Measurements from ENCODE around the gene DEFB121. TPM values are rescaled to one million over a fixed set of nuclear protein-coding genes. Genes with fewer than 3 reads are reported as not detected.
"Not testable (repeated sequence)": the region's sequence is repeated elsewhere in the genome, so short reads cannot be mapped to it uniquely, and the experiment has no call there.

DEFB121 gene
- not detected in 2 replicates for total RNA-seq

GRCh38 chr20:31406115-31406514, at the start of gene DEFB121:
DEFB121 (minus strand) TSS chr20:31406215; CDS start chr20:31406152, 63 bp downstream.
- no peak for DNase-seq

GRCh38 chr20:31454361-31454760, 48.3 kb upstream of the DEFB121 start:
- DNase-seq, result no peak

DNA sequence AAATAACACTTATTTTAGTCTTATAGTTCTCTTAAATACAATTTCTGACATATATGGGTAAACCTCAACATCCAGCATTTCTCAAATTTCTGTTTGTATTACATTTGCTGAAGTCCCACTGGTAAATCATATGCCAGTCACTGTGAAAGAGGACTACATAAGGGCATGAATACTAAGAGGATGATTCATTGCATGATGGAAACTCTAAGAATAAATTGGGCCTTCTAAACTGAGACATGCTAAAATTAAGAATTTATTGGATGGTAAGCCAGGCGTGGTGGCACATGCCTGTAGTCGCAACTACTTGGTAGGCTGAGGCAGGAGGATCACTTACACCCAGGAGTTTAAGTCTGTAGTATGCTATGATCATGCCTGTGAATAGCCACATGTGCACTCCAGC, 46.6 kb upstream of the DEFB121 start:
- DNase-seq, result no peak

DNA sequence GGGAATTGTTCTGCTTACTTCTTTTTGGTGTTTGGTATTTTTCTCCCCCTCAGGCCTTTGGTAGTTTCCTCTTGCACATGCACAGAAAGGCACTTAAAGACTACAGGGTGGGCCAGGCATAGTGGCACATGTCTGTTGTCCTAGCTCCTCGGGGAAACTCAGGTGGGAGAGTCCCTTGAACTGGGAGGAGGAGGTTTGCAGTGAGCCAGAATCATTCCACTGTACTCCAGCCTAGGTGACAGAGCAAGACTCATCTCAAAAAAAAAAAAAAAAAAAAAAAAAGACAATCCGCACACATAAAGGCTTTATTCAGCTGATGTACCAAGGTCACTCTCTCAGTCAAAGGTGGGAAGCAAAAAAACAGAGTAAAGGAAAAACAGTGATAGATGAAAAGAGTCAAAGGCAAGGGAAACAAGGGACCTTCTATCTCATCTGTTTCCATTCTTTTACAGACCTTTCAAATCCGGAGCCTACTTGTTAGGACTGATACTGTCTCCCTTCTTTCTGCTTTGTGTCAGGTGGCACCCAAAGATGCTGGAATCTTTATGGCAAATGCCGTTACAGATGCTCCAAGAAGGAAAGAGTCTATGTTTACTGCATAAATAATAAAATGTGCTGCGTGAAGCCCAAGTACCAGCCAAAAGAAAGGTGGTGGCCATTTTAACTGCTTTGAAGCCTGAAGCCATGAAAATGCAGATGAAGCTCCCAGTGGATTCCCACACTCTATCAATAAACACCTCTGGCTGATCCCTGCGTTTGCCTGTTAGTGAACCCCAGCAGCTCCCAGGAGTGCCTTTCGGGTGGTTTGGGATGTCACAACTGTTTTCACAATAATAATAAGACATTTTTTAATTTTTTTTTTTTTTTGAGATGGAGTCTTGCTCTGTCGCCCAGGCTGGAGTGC, 43.7 kb upstream of the DEFB121 start:
- DNase-seq, result no peak

DNA sequence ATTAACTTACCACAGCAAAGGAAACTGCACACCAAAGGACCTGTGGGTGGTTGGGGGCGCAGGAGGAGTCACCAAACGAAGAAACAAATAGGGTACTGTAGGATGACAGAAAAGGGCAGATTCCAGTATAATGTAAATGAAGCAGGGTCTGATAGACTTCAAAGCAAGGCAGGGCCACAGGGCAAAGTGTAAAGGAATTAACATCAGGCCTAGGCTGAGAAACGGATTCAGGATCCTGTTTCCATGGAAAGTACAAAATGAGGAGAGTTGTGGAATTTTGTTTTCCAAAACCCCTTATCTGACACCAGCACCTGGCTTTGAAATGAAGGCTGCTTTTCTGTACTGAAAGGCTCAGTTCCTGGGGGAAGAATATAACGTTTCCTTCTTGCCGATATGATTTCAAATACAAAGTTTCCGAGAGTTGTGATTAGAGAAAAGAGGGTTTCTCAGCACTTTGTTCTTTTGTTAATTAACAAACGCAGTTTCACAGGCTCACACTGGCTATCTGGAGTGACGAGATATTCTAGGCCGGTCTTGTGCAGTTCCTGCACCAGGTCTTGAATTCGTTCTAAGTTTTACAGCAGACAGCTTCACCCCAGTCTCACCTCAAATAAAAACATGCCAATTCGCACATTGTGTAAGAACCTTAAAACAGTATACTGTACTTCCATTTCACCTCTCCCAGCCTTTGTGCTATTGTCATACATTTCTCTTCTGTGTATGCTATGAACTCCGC, 40.2 kb upstream of the DEFB121 start:
- no peak for DNase-seq

DNA sequence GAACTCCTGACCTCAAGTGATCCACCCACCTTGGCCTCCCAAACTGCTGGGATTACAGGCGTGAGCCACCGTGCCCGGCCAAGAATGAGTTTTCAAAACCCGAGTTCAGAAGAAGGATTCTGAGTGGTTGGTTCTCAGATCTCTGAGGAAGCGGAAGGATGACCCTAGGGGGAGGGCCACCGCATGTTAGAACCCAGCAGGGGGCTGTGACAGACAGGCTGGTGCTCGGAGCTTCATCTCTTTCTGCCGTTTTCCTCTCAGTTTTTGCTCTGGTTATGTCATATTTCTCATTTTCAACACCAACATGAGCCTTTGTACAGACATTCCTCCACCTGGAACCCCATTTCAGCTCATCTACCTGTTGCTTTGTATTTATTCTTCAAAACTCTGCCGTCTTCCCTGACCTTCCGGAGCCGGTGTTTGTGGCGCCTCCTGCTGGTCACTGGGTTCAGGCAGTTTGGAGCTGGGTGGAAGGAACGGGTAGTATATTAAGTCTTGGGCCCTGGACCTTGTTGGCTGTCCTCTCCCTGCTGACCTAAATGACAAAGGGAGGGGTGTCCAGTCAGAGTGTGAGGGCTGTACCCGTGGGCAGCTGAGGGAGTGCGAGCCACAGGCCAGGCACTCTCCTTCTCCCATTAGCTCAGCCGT, 34.1 kb upstream of the DEFB121 start, which contains the start of gene DEFB123:
Gene DEFB123 (plus strand): TSS at position 621 of the 648 bp plus-strand sequence. CDS start 67 bp downstream, outside the sequence.
- DNase-seq, result no peak

DNA sequence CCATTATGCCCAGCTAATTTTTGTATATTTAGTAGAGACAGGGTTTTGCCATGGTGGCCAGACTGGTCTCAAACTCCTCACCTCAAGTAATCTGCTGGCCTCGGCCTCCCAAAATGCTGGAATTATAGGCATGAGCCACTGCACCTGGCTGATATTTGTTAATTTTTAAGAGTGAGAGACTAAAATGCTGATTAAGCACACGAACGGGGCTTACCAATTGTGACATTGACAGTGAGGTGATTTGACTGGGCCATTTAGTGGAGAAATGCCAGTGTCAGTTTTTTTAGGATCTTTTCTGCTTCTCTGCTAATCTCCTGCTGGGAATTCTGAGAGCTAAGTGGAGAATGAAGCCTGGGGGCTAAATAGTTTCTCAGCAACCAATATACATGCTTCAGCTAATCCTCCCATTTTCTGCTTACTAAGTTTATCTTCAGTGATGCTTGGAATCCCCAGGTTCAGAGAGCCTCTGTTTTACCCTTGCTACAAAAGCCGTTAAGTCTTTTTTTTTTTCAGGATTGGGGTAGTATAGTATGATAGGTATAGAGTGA, 24.6 kb upstream of the DEFB121 start:
- no peak for DNase-seq

DNA sequence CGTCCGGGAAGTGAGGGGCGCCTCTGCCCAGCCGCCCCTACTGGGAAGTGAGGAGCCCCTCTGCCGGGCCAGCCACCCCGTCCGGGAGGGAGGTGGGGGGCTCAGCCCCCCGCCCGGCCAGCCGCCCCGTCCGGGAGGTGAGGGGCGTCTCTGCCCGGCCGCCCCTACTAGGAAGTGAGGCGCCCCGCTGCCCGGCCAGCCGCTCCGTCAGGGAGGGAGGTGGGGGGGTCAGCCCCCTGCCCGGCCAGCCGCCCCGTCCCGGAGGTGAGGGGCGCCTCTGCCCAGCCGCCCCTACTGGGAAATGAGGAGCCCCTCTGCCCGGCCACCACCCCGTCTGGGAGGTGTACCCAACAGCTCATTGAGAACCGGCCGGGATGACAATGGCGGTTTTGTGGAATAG, 21.6 kb upstream of the DEFB121 start:
- not testable (repeated sequence) for DNase-seq

GRCh38 chr20:31426891-31427551, 21.0 kb upstream of the DEFB121 start:
- not testable (repeated sequence) for DNase-seq

DNA sequence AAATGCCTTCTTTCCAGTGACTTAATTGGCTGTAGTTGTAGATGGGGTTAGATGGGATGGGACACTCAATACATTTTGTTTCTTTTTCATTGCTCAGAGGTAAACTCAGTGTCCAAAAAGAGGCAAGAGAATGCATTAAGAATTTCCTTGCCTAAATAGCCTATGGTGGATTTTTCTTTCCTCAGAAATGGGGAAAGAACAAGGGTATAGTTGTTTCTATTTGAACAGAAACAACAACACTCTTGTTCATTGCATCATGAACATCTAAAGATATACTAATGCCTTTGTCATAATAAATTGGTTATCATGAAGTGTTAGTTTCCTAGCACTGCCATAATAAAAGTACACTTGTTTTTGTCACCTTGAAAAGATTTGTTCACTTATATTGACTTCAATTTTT, 19.8 kb upstream of the DEFB121 start:
- DNase-seq, result no peak

DNA sequence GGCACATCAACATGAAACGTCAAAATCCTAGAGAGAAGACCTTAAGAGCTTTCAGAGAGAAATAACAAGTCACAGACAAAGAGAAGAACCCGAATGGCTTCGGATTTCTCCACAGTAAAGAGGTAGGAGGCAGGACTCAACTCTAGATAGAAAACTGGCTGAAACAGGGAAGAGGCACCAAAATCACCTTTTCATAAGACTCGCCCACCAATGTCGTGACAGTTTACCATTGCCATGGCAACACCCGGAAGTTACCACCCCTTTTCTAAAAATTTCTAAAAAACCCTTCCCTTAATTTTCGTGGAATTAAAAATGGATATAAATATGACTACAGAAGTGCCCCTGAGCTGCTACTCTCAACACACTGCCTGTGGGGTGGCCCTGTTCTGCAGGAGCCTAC, 12.3 kb upstream of the DEFB121 start:
- DNase-seq, result no peak

DNA sequence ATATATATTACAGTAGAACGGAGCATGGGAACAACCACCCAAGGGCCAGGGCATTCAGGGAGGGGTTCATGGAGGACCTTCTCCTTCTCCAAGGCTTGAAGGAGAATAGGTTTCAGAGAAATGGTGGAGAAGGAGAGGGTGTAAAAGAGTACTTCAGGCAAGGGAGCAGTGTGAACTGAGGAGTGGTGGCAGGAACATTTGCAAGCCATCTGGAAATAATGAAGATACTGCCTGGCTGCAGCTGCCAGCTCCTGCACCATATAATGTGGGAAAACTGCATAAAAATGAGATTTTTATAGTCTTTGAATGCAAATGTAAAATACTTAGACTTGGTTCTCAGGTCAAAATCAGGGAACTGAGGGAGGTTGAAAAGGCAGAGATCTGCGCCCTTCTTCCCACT, 9.6 kb upstream of the DEFB121 start:
- no peak for DNase-seq

- no peak for DNase-seq
These were observed 8.4 kb upstream of the DEFB121 start for GRCh38 chr20:31414381-31414780.

- no peak for DNase-seq
These were observed 4.0 kb upstream of the DEFB121 start for GRCh38 chr20:31410011-31410410.

- no peak for DNase-seq
These were observed 2.1 kb downstream of the DEFB121 start for GRCh38 chr20:31403886-31404285.

DNA sequence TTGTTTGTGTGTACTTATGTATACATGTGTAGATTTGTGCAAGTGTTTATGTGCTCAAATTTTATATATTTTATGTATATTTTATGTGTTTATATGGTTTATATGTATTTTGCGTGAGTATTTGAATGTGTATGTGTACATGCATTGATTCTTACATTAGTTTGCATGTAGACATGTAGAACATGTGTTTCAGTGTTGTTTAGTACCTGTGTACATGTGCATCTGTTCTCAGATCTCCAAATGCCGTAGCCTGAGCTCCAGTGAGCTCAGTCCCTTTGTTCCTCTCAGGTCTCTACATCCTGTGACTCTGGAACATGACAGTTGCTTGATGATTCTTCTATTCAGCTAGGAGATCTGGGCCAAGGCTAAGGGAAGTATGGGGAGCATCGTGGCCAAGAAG, 11.1 kb downstream of the DEFB121 start:
- no peak for DNase-seq

DNA sequence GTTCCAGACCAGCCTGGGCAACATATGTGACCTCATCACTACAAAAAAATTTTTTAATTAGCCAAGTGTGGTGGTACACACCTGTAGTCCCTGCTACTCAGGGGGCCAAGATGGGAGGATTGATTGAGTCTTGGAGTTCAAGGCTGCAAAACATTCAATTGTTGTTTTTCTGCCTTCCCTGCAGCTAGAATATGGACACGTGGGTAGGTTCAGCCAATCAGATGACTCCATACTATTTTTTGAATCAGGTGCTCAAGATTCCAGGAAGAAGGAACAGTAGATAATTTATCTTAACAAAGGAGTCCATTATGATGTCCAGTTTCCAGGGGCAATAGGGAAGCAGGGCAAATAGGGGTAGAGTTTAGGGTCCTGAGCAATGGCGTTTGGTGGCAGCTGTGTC, 13.2 kb downstream of the DEFB121 start:
- no peak for DNase-seq

GRCh38 chr20:31390490-31390889, 15.5 kb downstream of the DEFB121 start, which contains the start of gene DEFB119:
DEFB119 (minus strand) TSS chr20:31390590; CDS start chr20:31390483, 107 bp downstream.
- DNase-seq, result no peak

DNA sequence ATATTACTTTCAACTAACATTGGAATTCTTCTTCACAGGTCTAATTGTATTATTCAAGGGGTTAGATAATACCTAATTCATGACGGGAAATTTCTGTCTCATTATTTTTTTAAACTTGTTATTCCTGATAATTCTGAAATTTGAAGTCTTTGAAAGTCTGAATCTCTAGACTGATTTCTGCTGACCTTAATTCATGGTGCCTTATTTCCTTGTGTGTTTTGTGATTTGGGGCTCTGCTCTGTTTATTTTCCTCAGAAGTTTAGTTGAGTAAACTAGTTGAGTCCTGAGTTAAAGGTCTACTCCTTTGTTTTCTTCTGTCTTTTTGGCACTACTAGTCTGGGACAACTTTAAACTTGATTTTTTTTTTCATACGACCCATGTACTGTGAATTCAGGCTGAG, 31.7 kb downstream of the DEFB121 start:
- DNase-seq, result no peak

DNA sequence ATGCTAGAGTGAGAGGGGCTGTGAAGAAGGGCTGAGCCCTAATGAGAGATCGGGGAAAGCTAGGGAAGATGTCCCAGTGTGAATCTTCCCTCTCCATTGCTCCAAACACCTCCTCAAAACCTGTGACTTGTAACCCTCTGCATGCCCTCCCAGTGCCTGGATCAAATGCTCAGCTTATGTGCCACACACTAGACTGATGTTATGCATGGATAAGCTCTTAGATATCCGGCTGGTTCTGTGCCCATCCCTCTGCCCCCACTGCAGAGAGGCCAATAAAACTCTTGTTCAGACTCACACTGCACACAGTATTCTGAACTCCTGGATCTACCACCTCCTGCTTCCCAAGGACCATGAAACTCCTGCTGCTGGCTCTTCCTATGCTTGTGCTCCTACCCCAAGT, 37.7 kb downstream of the DEFB121 start, which contains the start of gene DEFB118:
Gene DEFB118 (plus strand): TSS at position 301 of the 400 bp plus-strand sequence. CDS start 50 bp downstream, at position 351.
- DNase-seq, result no peak

DNA sequence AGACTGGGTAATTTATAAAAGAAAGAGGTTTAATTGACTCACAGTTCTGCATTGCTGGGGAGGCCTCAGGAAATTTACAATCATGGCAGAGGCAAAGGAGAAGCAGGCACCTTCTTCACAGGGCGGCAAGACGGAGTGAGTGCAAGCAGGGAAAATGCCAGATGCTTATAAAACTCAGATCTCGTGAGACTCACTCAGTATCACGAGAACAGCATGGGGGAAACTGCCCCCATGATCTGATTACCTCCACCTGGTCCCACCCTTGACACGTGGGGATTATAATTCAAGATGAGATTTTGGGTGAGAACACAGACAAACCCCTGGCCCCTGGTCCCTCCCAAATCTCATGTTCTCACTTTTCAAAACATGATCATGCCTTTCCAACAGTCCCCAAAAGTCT, 41.7 kb downstream of the DEFB121 start:
- DNase-seq, result not testable (repeated sequence)

- no peak for DNase-seq
These were observed 42.7 kb downstream of the DEFB121 start for GRCh38 chr20:31363295-31363694.

Measured in dermis blood vessel endothelial cell (primary cell).